Right forelimb (tissue), 1 donor: Measurements from ENCODE around the gene TWF2.
A peak's percentile ranks its signal among the peaks of the same experiment; 100 is the strongest.

Source experiments
- DNase-seq: peaks from one replicate; pipeline ENCODE4 v3.0.0-alpha.2; 2018

The TWF2 gene

DNA sequence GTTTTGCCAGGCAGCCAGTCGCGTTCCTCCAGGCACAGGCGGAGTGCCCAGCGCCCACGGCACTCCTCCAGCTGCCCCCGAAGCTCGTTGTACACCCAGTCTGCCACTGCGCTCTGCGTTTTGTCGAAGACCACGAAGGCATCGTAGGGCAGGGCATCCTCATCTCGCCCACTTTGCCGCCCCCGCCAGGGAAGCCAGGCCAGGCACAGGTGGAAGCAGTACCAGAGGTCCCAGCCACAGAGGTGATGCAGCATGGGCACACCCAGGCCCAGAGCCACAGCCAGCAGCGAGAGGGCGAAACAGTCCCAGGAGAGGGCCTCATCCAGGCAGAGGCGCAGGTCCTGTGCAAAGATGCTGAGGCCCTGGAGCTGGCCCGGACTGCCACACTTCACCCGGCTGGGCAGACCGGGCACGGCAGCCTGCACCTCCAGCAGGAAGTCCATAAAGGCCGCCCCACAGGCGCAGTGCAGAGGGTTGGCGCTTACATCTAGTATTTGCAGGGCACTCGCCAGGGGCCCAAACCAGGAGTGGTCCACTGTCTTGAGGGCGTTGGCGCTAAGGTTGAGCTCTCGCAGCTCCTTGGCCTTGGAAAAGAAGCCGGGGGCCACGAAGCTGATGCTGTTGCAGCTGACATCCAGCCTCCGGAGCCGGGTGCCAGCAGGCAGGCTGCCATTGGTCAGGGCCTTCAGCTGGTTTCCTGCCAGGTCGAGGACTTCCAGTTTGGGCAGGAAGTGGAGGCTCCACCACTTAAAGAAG, 17.2 kb downstream of the TWF2 start:
- no peak for DNase-seq

- no peak for DNase-seq
Measured at GRCh38 chr3:52221141-52221562, 17.8 kb downstream of the TWF2 start.

GRCh38 chr3:52220380-52221026, 18.5 kb downstream of the TWF2 start:
- DNase-seq: peak; percentile 92

GRCh38 chr3:52218937-52219650, 19.9 kb downstream of the TWF2 start:
- DNase-seq: no peak

GRCh38 chr3:52218454-52218853, 20.5 kb downstream of the TWF2 start:
- DNase-seq: no peak

GRCh38 chr3:52218026-52218425, 20.9 kb downstream of the TWF2 start:
- no peak for DNase-seq

DNA sequence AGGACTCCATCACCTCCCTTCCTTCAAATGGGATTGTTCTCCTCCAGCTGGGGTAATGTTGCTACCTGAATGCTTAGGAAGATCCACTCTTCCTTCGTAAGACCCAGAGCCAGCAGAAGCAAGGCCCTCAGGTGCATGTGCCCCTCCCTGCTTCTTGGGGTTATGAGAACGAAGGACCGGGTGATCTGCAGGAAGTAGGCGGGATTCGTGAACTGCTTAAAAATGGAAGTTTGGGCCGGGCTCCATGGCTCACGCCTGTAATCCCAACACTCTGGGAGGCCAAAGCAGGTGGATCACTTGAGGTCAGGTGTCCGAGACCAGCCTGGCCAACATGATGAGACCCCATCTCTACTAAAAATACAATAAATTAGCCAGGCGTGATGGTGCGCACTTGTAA, 21.6 kb downstream of the TWF2 start:
- no peak for DNase-seq

- peak; percentile 27 for DNase-seq
Measured at GRCh38 chr3:52216585-52217408, 22.2 kb downstream of the TWF2 start.

DNA sequence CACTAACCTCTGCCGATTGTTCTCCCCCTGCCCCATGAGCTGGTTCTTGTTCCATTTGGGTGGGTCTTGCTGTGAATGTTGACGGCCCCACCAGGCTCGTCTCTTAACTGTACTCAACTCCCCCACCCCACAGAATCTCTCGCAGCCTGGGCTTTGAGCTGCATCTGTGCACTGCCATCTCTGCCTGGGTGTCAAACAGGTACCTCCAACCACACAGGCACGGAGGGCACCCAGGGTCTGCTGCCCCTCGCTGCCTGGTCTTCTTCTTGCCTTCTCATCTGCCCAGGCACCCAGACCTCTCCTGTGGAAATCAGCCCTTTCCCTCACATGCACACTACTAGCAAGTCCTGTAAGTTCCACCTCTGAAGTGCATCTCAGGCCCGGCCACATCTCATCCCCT, 23.6 kb downstream of the TWF2 start:
- DNase-seq: peak; percentile 49

- no peak for DNase-seq
Measured at GRCh38 chr3:52213901-52214300, 25.1 kb downstream of the TWF2 start.

- DNase-seq: peak; percentile 27
Measured at GRCh38 chr3:52213005-52213404, 26.0 kb downstream of the TWF2 start.

- no peak for DNase-seq
Measured at GRCh38 chr3:52211268-52211891, 27.6 kb downstream of the TWF2 start.

GRCh38 chr3:52210550-52211046, 28.4 kb downstream of the TWF2 start:
- no peak for DNase-seq

- no peak for DNase-seq
Measured at GRCh38 chr3:52210037-52210436, 28.9 kb downstream of the TWF2 start.

GRCh38 chr3:52208556-52208955, 30.4 kb downstream of the TWF2 start:
- no peak for DNase-seq

DNA sequence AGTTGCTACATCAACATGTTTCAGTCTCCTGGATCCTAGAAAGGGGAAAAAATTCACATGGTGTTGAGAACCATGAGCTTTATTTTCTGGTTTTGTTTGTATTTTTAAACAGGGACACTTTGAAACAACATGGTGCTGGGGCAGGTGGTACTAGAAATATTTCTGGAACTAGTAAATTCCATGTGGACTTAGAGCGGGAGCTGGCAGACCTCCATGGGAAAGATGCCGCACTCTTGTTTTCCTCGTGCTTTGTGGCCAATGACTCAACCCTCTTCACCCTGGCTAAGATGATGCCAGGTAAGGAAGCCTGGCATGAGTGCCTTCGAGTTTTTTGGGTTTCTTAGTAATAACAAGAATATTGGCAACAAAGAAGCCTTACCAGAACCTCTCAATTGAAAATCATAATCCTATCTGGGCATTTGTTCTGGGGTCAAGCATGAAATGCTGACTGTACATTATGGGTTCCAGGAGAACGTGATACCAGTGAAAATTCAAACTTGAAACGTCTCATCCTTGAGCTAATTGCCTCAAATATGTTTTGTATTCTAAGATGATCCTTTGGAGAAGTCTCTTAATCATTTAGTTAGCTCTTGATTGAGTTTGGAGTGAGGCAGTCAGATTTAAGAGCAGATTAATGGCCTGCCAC, 33.1 kb downstream of the TWF2 start:
- no peak for DNase-seq

- DNase-seq: no peak
Measured at GRCh38 chr3:52204337-52205073, 34.5 kb downstream of the TWF2 start.

GRCh38 chr3:52203701-52204100, 35.3 kb downstream of the TWF2 start:
- DNase-seq: no peak

DNA sequence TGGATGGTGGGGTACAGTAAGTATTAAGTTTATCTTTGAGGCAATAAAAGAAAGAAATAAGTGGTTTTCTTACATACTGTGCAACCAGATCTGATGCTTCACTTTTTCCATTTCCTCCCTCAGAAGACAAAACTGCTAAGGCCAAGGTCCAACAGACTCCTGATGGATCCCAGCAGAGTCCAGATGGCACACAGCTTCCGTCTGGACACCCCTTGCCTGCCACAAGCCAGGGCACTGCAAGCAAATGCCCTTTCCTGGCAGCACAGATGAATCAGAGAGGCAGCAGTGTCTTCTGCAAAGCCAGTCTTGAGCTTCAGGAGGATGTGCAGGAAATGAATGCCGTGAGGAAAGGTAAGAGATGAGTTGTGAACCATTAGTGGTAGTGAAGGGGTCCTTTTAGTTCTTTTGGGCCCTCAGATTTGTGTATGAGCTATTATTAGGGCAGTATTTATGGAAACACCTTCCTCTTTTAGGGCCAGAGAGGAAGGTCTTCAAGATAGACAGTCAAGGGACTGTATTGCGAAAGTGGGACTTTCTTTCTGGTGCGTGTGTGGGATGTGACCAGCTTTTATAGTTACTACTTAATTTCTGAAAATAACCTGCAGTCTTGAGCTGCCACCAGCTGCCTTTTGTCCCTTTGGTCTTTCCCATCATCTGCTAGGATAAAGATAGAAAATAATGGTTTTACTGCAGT, 36.4 kb downstream of the TWF2 start:
- DNase-seq: no peak

- no peak for DNase-seq
Measured at GRCh38 chr3:52200981-52201679, 37.8 kb downstream of the TWF2 start.
